K562 (cell line): ENCODE data around the gene LRP10. TPM values are rescaled to one million over a fixed set of nuclear protein-coding genes. Genes with fewer than 3 reads are reported as not detected.
A peak's percentile ranks its signal among the peaks of the same experiment; 100 is the strongest.

Source experiments
- JUNB ChIP-seq: fragments of 450-650 bp; formaldehyde crosslinking; conservative IDR thresholded peaks from 2 replicates; pipeline ENCODE4 v1.4.0; 2020; ENCODE audit warnings: mild to moderate bottlenecking
- MTF1 ChIP-seq: fragments of 250-450 bp; sonication (Bioruptor Pico); IDR thresholded peaks from 2 replicates; pipeline ENCODE4 v1.9.0; 2021; ENCODE audit warnings: moderate library complexity, mild to moderate bottlenecking, inconsistent platforms, borderline replicate concordance
- NELFE ChIP-seq: IDR thresholded peaks from 2 replicates; pipeline ENCODE4 v1.6.1; 2011; ENCODE audit warnings: mild to moderate bottlenecking; ENCODE audit not compliant: insufficient read depth, insufficient read length
- NR1H2 ChIP-seq: sonication (generic); formaldehyde crosslinking; IDR thresholded peaks from 2 replicates; pipeline ENCODE4 v1.4.0; 2020; ENCODE audit warnings: mild to moderate bottlenecking, missing genetic modification reagents
- PRDM10 ChIP-seq: fragments of 450-650 bp; IDR thresholded peaks from 2 replicates; pipeline ENCODE4 v1.6.1; 2018; ENCODE audit not compliant: partially characterized antibody
- RBM15 ChIP-seq: fragments of 200-400 bp; formaldehyde crosslinking; IDR thresholded peaks from 2 replicates; pipeline ENCODE4 v1.6.1; 2018; ENCODE audit warnings: mild to moderate bottlenecking, low read length, moderate library complexity; ENCODE audit not compliant: insufficient read depth
- RBM22 ChIP-seq: fragments of 200-400 bp; formaldehyde crosslinking; IDR thresholded peaks from 2 replicates; pipeline ENCODE4 v1.6.1; 2018; ENCODE audit warnings: low read length, low read depth; ENCODE audit not compliant: poor library complexity, severe bottlenecking
- SIX5 ChIP-seq, 2 experiments: IDR thresholded peaks; 2 replicates each; pipeline ENCODE4 v1.6.1; 2011; ENCODE audit warnings: low read length in 2 of 2, borderline replicate concordance in 1 of 2, low read depth in 1 of 2, mild to moderate bottlenecking in 1 of 2, moderate library complexity in 1 of 2; ENCODE audit not compliant: insufficient read depth in 1 of 2
- ZBTB5 ChIP-seq: fragments of 450-650 bp; IDR thresholded peaks from 2 replicates; pipeline ENCODE4 v1.6.1; 2017; ENCODE audit warnings: antibody characterized with exemption
- ZNF76 ChIP-seq: fragments of 250-450 bp; sonication (Bioruptor Pico); IDR thresholded peaks from 2 replicates; pipeline ENCODE4 v1.4.0; 2020; ENCODE audit warnings: mild to moderate bottlenecking, moderate library complexity, borderline replicate concordance
- polyA plus RNA-seq, 8 experiments: library from polyadenylated mRNA; depleted of rRNA in 4 of 8; stranded (reverse) in 5 of 8; unstranded in 3 of 8; fragments of >200 nt; fragmentation: Nextera tagmentation in 2 of 8; fragmentation: Illumina TruSeq in 1 of 8; extraction: Ambion mirVana in 2 of 8; extraction: Trizol in 1 of 8; gene quantifications; 2 replicates each; pipeline versions ENCODE4 v1.2.1 to v1.2.3, GENCODE V29; 2011 to 2014; ENCODE audit warnings: inconsistent platforms in 1 of 8, missing spikeins in 1 of 8
- total RNA-seq, 7 experiments: library from RNA; depleted of rRNA in 6 of 7; stranded (reverse); fragments of >200 nt in 6 of 7; fragmentation: Illumina TruSeq in 2 of 7; extraction: Trizol in 2 of 7; gene quantifications; 2 replicates each; pipeline versions ENCODE4 v1.2.1 to v1.2.3, GENCODE V29; 2011 to 2021; ENCODE audit warnings: low replicate concordance in 1 of 7
- TF ChIP-seq, protein P1 (sequence below), 2 experiments: fragments of 450-650 bp; IDR thresholded peaks; 2 replicates each; pipeline ENCODE4 v1.6.1; 2018; ENCODE audit warnings: mild to moderate bottlenecking in 2 of 2, low read depth in 1 of 2; ENCODE audit not compliant: partially characterized antibody in 2 of 2

The LRP10 gene
- total and polyA plus RNA-seq, 9 of the 15 experiments (the other 6 are each of a cell fraction or from before 2014, with no cell fraction given) = 1.3 to 45.5 (median 10.9) TPM

GRCh38 chr14:22829661-22830442 lies 41.7 kb upstream of the LRP10 start, which contains the start of gene MRPL52 (continued):
- no peak for TF ChIP-seq ZBTB5
- TF ChIP-seq NELFE = no peak
- no peak for TF ChIP-seq ZNF76
- TF ChIP-seq RBM22 = no peak
- TF ChIP-seq, protein P1, sequence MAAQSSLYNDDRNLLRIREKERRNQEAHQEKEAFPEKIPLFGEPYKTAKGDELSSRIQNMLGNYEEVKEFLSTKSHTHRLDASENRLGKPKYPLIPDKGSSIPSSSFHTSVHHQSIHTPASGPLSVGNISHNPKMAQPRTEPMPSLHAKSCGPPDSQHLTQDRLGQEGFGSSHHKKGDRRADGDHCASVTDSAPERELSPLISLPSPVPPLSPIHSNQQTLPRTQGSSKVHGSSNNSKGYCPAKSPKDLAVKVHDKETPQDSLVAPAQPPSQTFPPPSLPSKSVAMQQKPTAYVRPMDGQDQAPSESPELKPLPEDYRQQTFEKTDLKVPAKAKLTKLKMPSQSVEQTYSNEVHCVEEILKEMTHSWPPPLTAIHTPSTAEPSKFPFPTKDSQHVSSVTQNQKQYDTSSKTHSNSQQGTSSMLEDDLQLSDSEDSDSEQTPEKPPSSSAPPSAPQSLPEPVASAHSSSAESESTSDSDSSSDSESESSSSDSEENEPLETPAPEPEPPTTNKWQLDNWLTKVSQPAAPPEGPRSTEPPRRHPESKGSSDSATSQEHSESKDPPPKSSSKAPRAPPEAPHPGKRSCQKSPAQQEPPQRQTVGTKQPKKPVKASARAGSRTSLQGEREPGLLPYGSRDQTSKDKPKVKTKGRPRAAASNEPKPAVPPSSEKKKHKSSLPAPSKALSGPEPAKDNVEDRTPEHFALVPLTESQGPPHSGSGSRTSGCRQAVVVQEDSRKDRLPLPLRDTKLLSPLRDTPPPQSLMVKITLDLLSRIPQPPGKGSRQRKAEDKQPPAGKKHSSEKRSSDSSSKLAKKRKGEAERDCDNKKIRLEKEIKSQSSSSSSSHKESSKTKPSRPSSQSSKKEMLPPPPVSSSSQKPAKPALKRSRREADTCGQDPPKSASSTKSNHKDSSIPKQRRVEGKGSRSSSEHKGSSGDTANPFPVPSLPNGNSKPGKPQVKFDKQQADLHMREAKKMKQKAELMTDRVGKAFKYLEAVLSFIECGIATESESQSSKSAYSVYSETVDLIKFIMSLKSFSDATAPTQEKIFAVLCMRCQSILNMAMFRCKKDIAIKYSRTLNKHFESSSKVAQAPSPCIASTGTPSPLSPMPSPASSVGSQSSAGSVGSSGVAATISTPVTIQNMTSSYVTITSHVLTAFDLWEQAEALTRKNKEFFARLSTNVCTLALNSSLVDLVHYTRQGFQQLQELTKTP (IDR thresholded peaks at IDR 0.05; ENCODE audit: low read depth in 1 of 2, partially characterized antibody in 2 of 2) = no peak
- no peak for TF ChIP-seq RBM15
- TF ChIP-seq PRDM10 = no peak
- TF ChIP-seq JUNB = no peak
- no peak for TF ChIP-seq NR1H2 (CRISPR knock-in tag)
- peak in 1 of 2 experiments; percentile 25; a peak in 1 of 4 replicates for TF ChIP-seq SIX5 (IDR thresholded peaks at IDR 0.05; ENCODE audit: borderline replicate concordance in 1 of 2, insufficient read depth in 1 of 2, low read depth in 1 of 2, low read length in 2 of 2)
- no peak for TF ChIP-seq MTF1
